GM23338 (cell line): ENCODE data around the gene POU3F2.

Source experiments
- CREB1 ChIP-seq: fragments of 250-450 bp; sonication (Bioruptor Pico); IDR thresholded peaks from 2 replicates; pipeline ENCODE4 v1.5.0; 2020; ENCODE audit warnings: low read depth, mild to moderate bottlenecking, moderate library complexity
- CTCF ChIP-seq, 2 experiments: fragments of 200-600 bp in 1 of 2; sonication (generic) in 1 of 2; conservative IDR thresholded peaks; 2 replicates each; pipeline versions ENCODE4 v1.5.1 to v1.6.1; 2016 to 2017; ENCODE audit warnings: antibody characterized with exemption in 2 of 2, low read depth in 2 of 2, mild to moderate bottlenecking in 2 of 2, moderate library complexity in 1 of 2
- ETS1 ChIP-seq: IDR thresholded peaks from 2 replicates; pipeline ENCODE4 v1.6.1; 2016; ENCODE audit warnings: antibody characterized with exemption
- EZH2 ChIP-seq: fragments of 200-600 bp; sonication (generic); IDR thresholded peaks from one replicate; pipeline ENCODE4 v1.8.0; 2017; ENCODE audit warnings: antibody characterized with exemption, mild to moderate bottlenecking, low read depth; ENCODE audit not compliant: unreplicated experiment
- EZH2phosphoT487 ChIP-seq: fragments of 200-600 bp; sonication (generic); IDR thresholded peaks from one replicate; pipeline ENCODE4 v1.8.1; 2018; ENCODE audit warnings: antibody characterized with exemption; ENCODE audit not compliant: unreplicated experiment
- JUNB ChIP-seq: IDR thresholded peaks from one replicate; pipeline ENCODE4 v1.6.1; 2016; ENCODE audit warnings: antibody characterized with exemption; ENCODE audit not compliant: unreplicated experiment
- POLR2AphosphoS5 ChIP-seq: IDR thresholded peaks from 2 replicates; pipeline ENCODE4 v1.6.1; 2016; ENCODE audit warnings: antibody characterized with exemption, low read depth
- REST ChIP-seq: IDR thresholded peaks from one replicate; pipeline ENCODE4 v1.6.1; 2018; ENCODE audit warnings: antibody characterized with exemption; ENCODE audit not compliant: unreplicated experiment
- STAT1 ChIP-seq: IDR thresholded peaks from one replicate; pipeline ENCODE4 v1.6.1; 2016; ENCODE audit warnings: antibody characterized with exemption; ENCODE audit not compliant: unreplicated experiment
- ZNF114 ChIP-seq: fragments of 250-450 bp; sonication (Bioruptor Pico); IDR thresholded peaks from 2 replicates; pipeline ENCODE4 v1.5.0; 2020; ENCODE audit warnings: mild to moderate bottlenecking, moderate library complexity
- ZNF331 ChIP-seq: fragments of 250-450 bp; sonication (Bioruptor Pico); IDR thresholded peaks from 2 replicates; pipeline ENCODE4 v1.5.0; 2020; ENCODE audit warnings: low read depth, mild to moderate bottlenecking, moderate library complexity
- ZNF462 ChIP-seq: fragments of 250-450 bp; sonication (Bioruptor Pico); IDR thresholded peaks from 2 replicates; pipeline ENCODE4 v1.5.0; 2020; ENCODE audit warnings: mild to moderate bottlenecking, moderate library complexity

- TF ChIP-seq CTCF (conservative IDR thresholded peaks at IDR 0.05; ENCODE audit: low read depth in 2 of 2) (no peak; a peak in 1 of 4 replicates), ETS1 (no peak), JUNB (no peak), EZH2 (peak; percentile 75), POLR2AphosphoS5 (no peak), EZH2phosphoT487 (no peak), CREB1 (CRISPR knock-in tag) (no peak), REST (no peak), ZNF114 (no peak), ZNF462 (CRISPR knock-in tag) (no peak), ZNF331 (CRISPR knock-in tag) (no peak), STAT1 (no peak)
Observed at GRCh38 chr6:98828941-98829411, 5.4 kb upstream of the POU3F2 start.
